OCI-LY3 (cell line): Measurements from ENCODE around the gene RAB24.
A peak's percentile ranks its signal among the peaks of the same experiment; 100 is the strongest.

ENCODE experiments used
- H2AFZ ChIP-seq: fragments of 200-600, 300-600 bp; shearing (Covaris generic); 2 replicates; pipeline ENCODE4 v1.6.0; 2014; ENCODE audit warnings: antibody characterized with exemption, low read depth, low read length
- H3K27ac ChIP-seq: fragments of 200-600, 300-600 bp; sonication (generic); 2 replicates; pipeline ENCODE4 v1.5.1; 2014; ENCODE audit warnings: mild to moderate bottlenecking, low read length, moderate library complexity, mixed read lengths
- H3K27me3 ChIP-seq: fragments of 200-600, 300-600 bp; sonication (generic); 2 replicates; pipeline ENCODE4 v1.6.1; 2014; ENCODE audit warnings: low read depth, low read length, mixed read lengths
- H3K36me3 ChIP-seq: fragments of 200-600, 300-600 bp; sonication (generic); replicated peaks from 2 replicates; pipeline ENCODE3; 2014; ENCODE audit warnings: low read depth, low read length, mixed read lengths
- H3K4me1 ChIP-seq: fragments of 300-600, 200-600 bp; sonication (generic); 2 replicates; pipeline ENCODE4 v1.6.1; 2014; ENCODE audit warnings: low read length, mixed read lengths
- H3K4me2 ChIP-seq: fragments of 200-600, 300-600 bp; sonication (generic); 2 replicates; pipeline ENCODE4 v1.6.1; 2014; ENCODE audit warnings: low read length, mixed read lengths
- H3K4me3 ChIP-seq: fragments of 300-600, 200-600 bp; sonication (generic); 2 replicates; pipeline ENCODE4 v1.5.1; 2014; ENCODE audit warnings: antibody characterized with exemption, mild to moderate bottlenecking, low read length, moderate library complexity
- H3K79me2 ChIP-seq: fragments of 300-600, 200-600 bp; shearing (Covaris generic); 2 replicates; pipeline ENCODE4 v1.6.1; 2014; ENCODE audit warnings: mild to moderate bottlenecking, low read length, mixed read lengths
- H3K9ac ChIP-seq: fragments of 300-600, 200-600 bp; shearing (Covaris generic); 2 replicates; pipeline ENCODE4 v1.6.0; 2014; ENCODE audit warnings: mild to moderate bottlenecking, low read length, moderate library complexity
- H3K9me3 ChIP-seq: fragments of 200-600, 300-600 bp; shearing (Covaris generic); 2 replicates; pipeline ENCODE4 v1.6.1; 2014; ENCODE audit warnings: low read length, mixed read lengths; ENCODE audit not compliant: insufficient read depth
- H4K20me1 ChIP-seq: fragments of 200-600, 300-600 bp; sonication (generic); 2 replicates; pipeline ENCODE4 v1.6.1; 2016; ENCODE audit warnings: low read length, mixed read lengths; ENCODE audit not compliant: insufficient read depth
- CTCF ChIP-seq: fragments of 200-600, 300-600 bp; sonication (generic); IDR thresholded peaks from 2 replicates; pipeline ENCODE4 v1.5.1; 2014; ENCODE audit warnings: antibody characterized with exemption, low read length, low read depth
- EZH2phosphoT487 ChIP-seq: fragments of 200-600 bp; shearing (Covaris generic); IDR thresholded peaks from 2 replicates; pipeline ENCODE4 v1.6.1; 2018; ENCODE audit warnings: antibody characterized with exemption, mixed run types, low read depth

The RAB24 gene

GRCh38 chr5:177312649-177313181, 9.2 kb upstream of the RAB24 start:
- H2AFZ ChIP-seq, result peak overlapping the region; percentile 55; the same call in 1 of the 2 replicates
- H3K27ac ChIP-seq, result peak overlapping the region; percentile 68

GRCh38 chr5:177311723-177312648, 8.5 kb upstream of the RAB24 start, which contains the start of gene MXD3:
MXD3 (minus strand) TSS chr5:177311898; CDS start chr5:177311830, 68 bp downstream.
- H3K79me2 ChIP-seq, result no peaks in the 10 kb centered on the region
- peak within 1 kb of the TSS; percentile 86 for H3K4me2 ChIP-seq
- peak within 1 kb of the TSS; percentile 86 for H3K4me3 ChIP-seq
- peak within 1 kb of the TSS; percentile 82 for H3K27ac ChIP-seq
- H3K9me3 ChIP-seq, result no peaks in the 10 kb centered on the region
- peak within 1 kb of the TSS; percentile 55; the same call in 1 of the 2 replicates for H2AFZ ChIP-seq
- no peaks in the 10 kb centered on the region for H3K27me3 ChIP-seq
- H3K4me1 ChIP-seq, result peaks cover 19% of the 10 kb centered on the region
- no peak for TF ChIP-seq CTCF
- TF ChIP-seq EZH2phosphoT487, result no peak
- H3K36me3 ChIP-seq, result peaks cover 14% of the 10 kb centered on the region
- peak within 1 kb of the TSS; percentile 90 for H3K9ac ChIP-seq
- H4K20me1 ChIP-seq, result peaks cover 13% of the 10 kb centered on the region; the same call in 1 of the 2 replicates

More at GRCh38 chr5:177312649-177313181, 9.2 kb upstream of the RAB24 start:
- Histone ChIP-seq H3K9me3 (no peaks in the 10 kb centered on the region), H4K20me1 (peaks cover 11% of the 10 kb centered on the region; the same call in 1 of the 2 replicates), H3K36me3 (peaks cover 7% of the 10 kb centered on the region), H3K4me1 (peaks cover 16% of the 10 kb centered on the region; the same call in 1 of the 2 replicates), H3K79me2 (no peaks in the 10 kb centered on the region), H3K9ac (peak overlapping the region; percentile 88), H3K4me3 (peak overlapping the region; percentile 86), H3K27me3 (no peaks in the 10 kb centered on the region), H3K4me2 (peak overlapping the region; percentile 86)
- TF ChIP-seq CTCF (peak; percentile 45), EZH2phosphoT487 (no peak)

- H2AFZ ChIP-seq, result no peak overlapping the region
- peaks cover 16% of the 10 kb centered on the region for H3K36me3 ChIP-seq
- peaks cover 24% of the 10 kb centered on the region for H3K4me1 ChIP-seq
Measured at GRCh38 chr5:177311392-177311722, 7.8 kb upstream of the RAB24 start.

More at GRCh38 chr5:177311392-177311722, 7.8 kb upstream of the RAB24 start:
- H4K20me1 ChIP-seq, result peaks cover 15% of the 10 kb centered on the region; the same call in 1 of the 2 replicates
- H3K4me2 ChIP-seq, result peak overlapping the region; percentile 86
- no peaks in the 10 kb centered on the region for H3K79me2 ChIP-seq
- no peaks in the 10 kb centered on the region for H3K9me3 ChIP-seq
- H3K27me3 ChIP-seq, result no peaks in the 10 kb centered on the region
- H3K27ac ChIP-seq, result peak overlapping the region; percentile 82
- TF ChIP-seq CTCF (no peak), EZH2phosphoT487 (no peak)
- peak overlapping the region; percentile 86 for H3K4me3 ChIP-seq
- peak overlapping the region; percentile 90 for H3K9ac ChIP-seq
